ENCODE measurements around the gene ALK.
"Not testable (repeated sequence)": the region's sequence is repeated elsewhere in the genome, so short reads cannot be mapped to it uniquely, and the experiment has no call there.

ALK gene

GRCh38 chr2:29753671-29754444, 167.5 kb downstream of the ALK start:
- intact Hi-C loops (cut with DNase I; ENCODE audit: low total_unique reads) = no loop called here
- Histone ChIP-seq H3K27ac (no peak overlapping the region), H3K4me1 (peaks cover 0 to 18% (median 11%) of the 10 kb centered on the region in 4 donors), H3K36me3 (no peaks in the 10 kb centered on the region), H3K27me3 (no peaks in the 10 kb centered on the region), H3K9me3 (no peaks in the 10 kb centered on the region), H3K4me3 (no peak overlapping the region)
- no peak for TF ChIP-seq CTCF (IDR thresholded peaks at IDR 0.05)
- DNase-seq = no peak

- Histone ChIP-seq H3K9me3 (no peaks in the 10 kb centered on the region), H3K36me3 (no peaks in the 10 kb centered on the region), H3K4me3 (no peak overlapping the region), H3K27ac (no peak overlapping the region), H3K27me3 (no peaks in the 10 kb centered on the region), H3K4me1 (peaks cover 0 to 18% (median 11%) of the 10 kb centered on the region in 4 donors)
- intact Hi-C loops (cut with DNase I; ENCODE audit: low total_unique reads) = no loop called here
- DNase-seq = no peak
- no peak for TF ChIP-seq CTCF (IDR thresholded peaks at IDR 0.05)
Measured at GRCh38 chr2:29751390-29751789, 170.0 kb downstream of the ALK start.

GRCh38 chr2:29750463-29750862, 170.9 kb downstream of the ALK start:
- H3K27ac ChIP-seq; intact Hi-C loops (cut with DNase I; ENCODE audit: low total_unique reads); H3K9me3 ChIP-seq; H3K36me3 ChIP-seq; H3K27me3 ChIP-seq; DNase-seq; H3K4me3 ChIP-seq: not testable (repeated sequence)
- H3K4me1 ChIP-seq = peaks cover 0 to 18% (median 11%) of the 10 kb centered on the region in 4 donors

GRCh38 chr2:29749843-29750242, 171.5 kb downstream of the ALK start:
- no peaks in the 10 kb centered on the region for H3K27me3 ChIP-seq
- DNase-seq = no peak
- no peaks in the 10 kb centered on the region for H3K36me3 ChIP-seq
- no peak overlapping the region for H3K27ac ChIP-seq
- intact Hi-C loops (cut with DNase I; ENCODE audit: low total_unique reads) = no loop called here
- no peak overlapping the region for H3K4me3 ChIP-seq
- peaks cover 0 to 18% (median 11%) of the 10 kb centered on the region in 4 donors for H3K4me1 ChIP-seq
- TF ChIP-seq CTCF (IDR thresholded peaks at IDR 0.05) = no peak
- no peaks in the 10 kb centered on the region for H3K9me3 ChIP-seq

GRCh38 chr2:29749041-29749440, 172.3 kb downstream of the ALK start:
- no peaks in the 10 kb centered on the region for H3K9me3 ChIP-seq
- peaks cover 0 to 16% (median 10%) of the 10 kb centered on the region in 4 donors for H3K4me1 ChIP-seq
- intact Hi-C loops (cut with DNase I; ENCODE audit: low total_unique reads) = no loop called here
- no peaks in the 10 kb centered on the region for H3K27me3 ChIP-seq
- TF ChIP-seq CTCF (IDR thresholded peaks at IDR 0.05) = no peak
- no peak overlapping the region for H3K4me3 ChIP-seq
- no peak overlapping the region for H3K27ac ChIP-seq
- DNase-seq = no peak
- H3K36me3 ChIP-seq = no peaks in the 10 kb centered on the region

- Histone ChIP-seq H3K9me3 (no peaks in the 10 kb centered on the region), H3K4me1 (peaks cover 0 to 5% (median 1%) of the 10 kb centered on the region in 4 donors), H3K27ac (no peak overlapping the region), H3K36me3 (no peaks in the 10 kb centered on the region), H3K4me3 (no peak overlapping the region), H3K27me3 (no peaks in the 10 kb centered on the region)
- DNase-seq = no peak
- intact Hi-C loops (cut with DNase I; ENCODE audit: low total_unique reads) = no loop called here
- no peak for TF ChIP-seq CTCF (IDR thresholded peaks at IDR 0.05)
Measured at GRCh38 chr2:29747786-29748470, 173.5 kb downstream of the ALK start.

Measured in tibial artery (tissue), 4 donors.